ENCODE measurements around the gene FRMD4B.
"Not testable (repeated sequence)": the region's sequence is repeated elsewhere in the genome, so short reads cannot be mapped to it uniquely, and the experiment has no call there.

The FRMD4B gene

GRCh38 chr3:69359916-69360315 lies 26.0 kb downstream of the FRMD4B start:
- DNase-seq = no peak

GRCh38 chr3:69359339-69359893 lies 26.5 kb downstream of the FRMD4B start:
- DNase-seq = no peak

- DNase-seq = no peak
Observed at GRCh38 chr3:69357196-69357595, 28.7 kb downstream of the FRMD4B start.

- DNase-seq = no peak
Observed at GRCh38 chr3:69354948-69355347, 30.9 kb downstream of the FRMD4B start.

GRCh38 chr3:69353503-69353902 lies 32.4 kb downstream of the FRMD4B start:
- DNase-seq = no peak

- DNase-seq = no peak
Observed at GRCh38 chr3:69353088-69353478, 32.8 kb downstream of the FRMD4B start.

- DNase-seq = no peak
Observed at GRCh38 chr3:69352305-69353087, 33.4 kb downstream of the FRMD4B start.

- DNase-seq = no peak
Observed at GRCh38 chr3:69343875-69344274, 42.0 kb downstream of the FRMD4B start.

- DNase-seq = no peak
Observed at GRCh38 chr3:69342074-69342473, 43.8 kb downstream of the FRMD4B start.

- DNase-seq = no peak
Observed at GRCh38 chr3:69339760-69340159, 46.1 kb downstream of the FRMD4B start.

- DNase-seq = no peak
Observed at GRCh38 chr3:69338911-69339310, 47.0 kb downstream of the FRMD4B start.

GRCh38 chr3:69332934-69333333 lies 53.0 kb downstream of the FRMD4B start:
- DNase-seq = no peak

GRCh38 chr3:69330891-69331400 lies 54.9 kb downstream of the FRMD4B start:
- DNase-seq = no peak

- no peak for DNase-seq
Observed at GRCh38 chr3:69329892-69330291, 56.0 kb downstream of the FRMD4B start.

GRCh38 chr3:69328963-69329302 lies 57.0 kb downstream of the FRMD4B start:
- DNase-seq = no peak

GRCh38 chr3:69328103-69328962 lies 57.6 kb downstream of the FRMD4B start:
- no peak for DNase-seq

GRCh38 chr3:69326855-69327300 lies 59.0 kb downstream of the FRMD4B start:
- no peak for DNase-seq

- no peak for DNase-seq
Observed at GRCh38 chr3:69325151-69325550, 60.7 kb downstream of the FRMD4B start.

GRCh38 chr3:69324362-69325025 lies 61.4 kb downstream of the FRMD4B start:
- DNase-seq = no peak

GRCh38 chr3:69323941-69324340 lies 61.9 kb downstream of the FRMD4B start:
- no peak for DNase-seq

GRCh38 chr3:69322512-69322911 lies 63.4 kb downstream of the FRMD4B start:
- not testable (repeated sequence) for DNase-seq

GRCh38 chr3:69322158-69322509 lies 63.8 kb downstream of the FRMD4B start:
- DNase-seq = no peak

All from NCI-H446 (cell line).